HEK293T (cell line): ENCODE results near the gene DDX51.

Source experiments
- BHLHE40 ChIP-seq: fragments of 450-650 bp; IDR thresholded peaks from 2 replicates; pipeline ENCODE4 v1.6.1; 2016; ENCODE audit warnings: mild to moderate bottlenecking, moderate library complexity, borderline replicate concordance
- FOXA1 ChIP-seq: fragments of 450-650 bp; IDR thresholded peaks from 2 replicates; pipeline ENCODE4 v1.6.1; 2016; ENCODE audit warnings: mild to moderate bottlenecking
- FOXM1 ChIP-seq: fragments of 450-650 bp; IDR thresholded peaks from 2 replicates; pipeline ENCODE4 v1.6.1; 2017; ENCODE audit warnings: mild to moderate bottlenecking, borderline replicate concordance
- LEF1 ChIP-seq: fragments of 450-650 bp; IDR thresholded peaks from 2 replicates; pipeline ENCODE4 v1.6.1; 2017; ENCODE audit warnings: mild to moderate bottlenecking, borderline replicate concordance
- NFRKB ChIP-seq: fragments of 450-650 bp; IDR thresholded peaks from 2 replicates; pipeline ENCODE4 v1.6.1; 2016; ENCODE audit warnings: mild to moderate bottlenecking, moderate library complexity
- SP1 ChIP-seq: fragments of 450-650 bp; IDR thresholded peaks from 2 replicates; pipeline ENCODE4 v1.6.1; 2017
- SUZ12 ChIP-seq: fragments of 450-650 bp; IDR thresholded peaks from 2 replicates; pipeline ENCODE4 v1.6.1; 2016; ENCODE audit warnings: mild to moderate bottlenecking
- ZNF384 ChIP-seq: fragments of 450-650 bp; IDR thresholded peaks from 2 replicates; pipeline ENCODE4 v1.6.1; 2016
- TF ChIP-seq, protein P1 (sequence below): fragments of 450-650 bp; IDR thresholded peaks from 2 replicates; pipeline ENCODE4 v1.6.1; 2016

GRCh38 chr12:132180648-132181546 is 36.8 kb upstream of the DDX51 start:
- TF ChIP-seq, protein P1, sequence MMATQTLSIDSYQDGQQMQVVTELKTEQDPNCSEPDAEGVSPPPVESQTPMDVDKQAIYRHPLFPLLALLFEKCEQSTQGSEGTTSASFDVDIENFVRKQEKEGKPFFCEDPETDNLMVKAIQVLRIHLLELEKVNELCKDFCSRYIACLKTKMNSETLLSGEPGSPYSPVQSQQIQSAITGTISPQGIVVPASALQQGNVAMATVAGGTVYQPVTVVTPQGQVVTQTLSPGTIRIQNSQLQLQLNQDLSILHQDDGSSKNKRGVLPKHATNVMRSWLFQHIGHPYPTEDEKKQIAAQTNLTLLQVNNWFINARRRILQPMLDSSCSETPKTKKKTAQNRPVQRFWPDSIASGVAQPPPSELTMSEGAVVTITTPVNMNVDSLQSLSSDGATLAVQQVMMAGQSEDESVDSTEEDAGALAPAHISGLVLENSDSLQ, result no peak
- TF ChIP-seq SP1, result no peak
- no peak for TF ChIP-seq SUZ12
- no peak for TF ChIP-seq NFRKB
- no peak for TF ChIP-seq LEF1
- TF ChIP-seq ZNF384, result no peak
- no peak for TF ChIP-seq FOXM1
- TF ChIP-seq FOXA1, result no peak
- no peak for TF ChIP-seq BHLHE40
